GM23338 (cell line): ENCODE results near the gene TMEM201. TPM values are rescaled to one million over a fixed set of nuclear protein-coding genes. Genes with fewer than 3 reads are reported as not detected.
A peak's percentile ranks its signal among the peaks of the same experiment; 100 is the strongest.

ENCODE experiments used
- ATAC-seq: fragments of 200-7000 bp; cut with Tn5 transposase; 3 replicates; pipeline ENCODE4 v1.9.1; 2020
- DNase-seq: peaks from one replicate; pipeline ENCODE4 v3.0.0-alpha.2; 2015; ENCODE audit warnings: low spot score
- H2AFZ ChIP-seq: fragments of 200-600 bp; sonication (generic); 2 replicates; pipeline ENCODE4 v1.8.0; 2016; ENCODE audit warnings: antibody characterized with exemption, mild to moderate bottlenecking, moderate library complexity
- H3F3A ChIP-seq: fragments of 200-600 bp; sonication (generic); replicated peaks from 2 replicates; pipeline ENCODE4 v1.8.0; 2017; ENCODE audit warnings: antibody characterized with exemption, mixed run types, low read depth
- H3K27ac ChIP-seq: fragments of 200-600 bp; sonication (generic); 2 replicates; pipeline ENCODE4 v1.6.1; 2016; ENCODE audit warnings: low read depth
- H3K27me3 ChIP-seq: fragments of 200-600 bp; sonication (generic); 2 replicates; pipeline ENCODE4 v1.8.0; 2016; ENCODE audit warnings: mild to moderate bottlenecking, mixed run types, moderate library complexity; ENCODE audit not compliant: insufficient read depth
- H3K36me3 ChIP-seq: fragments of 200-600 bp; sonication (generic); 2 replicates; pipeline ENCODE4 v1.8.0; 2016; ENCODE audit warnings: mild to moderate bottlenecking; ENCODE audit not compliant: insufficient read depth
- H3K4me1 ChIP-seq: fragments of 200-600 bp; sonication (generic); 2 replicates; pipeline ENCODE4 v1.8.0; 2016; ENCODE audit warnings: mild to moderate bottlenecking, moderate library complexity; ENCODE audit not compliant: insufficient read depth
- H3K4me2 ChIP-seq: fragments of 200-600 bp; sonication (generic); 2 replicates; pipeline ENCODE4 v1.7.1; 2017; ENCODE audit warnings: mixed run types
- H3K4me3 ChIP-seq: fragments of 200-600 bp; sonication (generic); 2 replicates; pipeline ENCODE4 v1.6.1; 2016; ENCODE audit warnings: mixed run types
- H3K79me2 ChIP-seq: fragments of 200-600 bp; sonication (generic); replicated peaks from 2 replicates; pipeline ENCODE4 v1.8.0; 2017; ENCODE audit warnings: mild to moderate bottlenecking; ENCODE audit not compliant: insufficient read depth
- H3K9me2 ChIP-seq: fragments of 200-600 bp; sonication (generic); 2 replicates; pipeline ENCODE4 v1.8.0; 2017; ENCODE audit not compliant: insufficient read depth
- H4K20me1 ChIP-seq: fragments of 200-600 bp; sonication (generic); replicated peaks from 2 replicates; pipeline ENCODE4 v1.8.0; 2017; ENCODE audit warnings: mild to moderate bottlenecking; ENCODE audit not compliant: insufficient read depth
- H3K27ac Mint-ChIP-seq: 2 replicates; pipeline ENCODE4 v1.8.0; 2020; ENCODE audit warnings: inconsistent platforms, mild to moderate bottlenecking, moderate library complexity, mixed read lengths
- H3K27me3 Mint-ChIP-seq: 3 replicates; pipeline ENCODE4 v1.8.0; 2022; ENCODE audit warnings: low read depth, mild to moderate bottlenecking, moderate library complexity, mixed read lengths, inconsistent platforms; ENCODE audit not compliant: insufficient read depth, poor library complexity
- H3K36me3 Mint-ChIP-seq: 3 replicates; pipeline ENCODE4 v1.8.0; 2021; ENCODE audit warnings: low read depth, mild to moderate bottlenecking, inconsistent platforms, moderate library complexity, mixed read lengths
- H3K4me1 Mint-ChIP-seq: 3 replicates; pipeline ENCODE4 v1.8.0; 2020; ENCODE audit warnings: mild to moderate bottlenecking, inconsistent platforms, mixed read lengths
- H3K4me3 Mint-ChIP-seq: 3 replicates; pipeline ENCODE4 v1.8.0; 2021; ENCODE audit warnings: moderate library complexity, mild to moderate bottlenecking, inconsistent platforms, mixed read lengths
- H3K9me3 Mint-ChIP-seq: 3 replicates; pipeline ENCODE4 v1.8.0; 2020; ENCODE audit warnings: moderate library complexity, mild to moderate bottlenecking, inconsistent platforms, mixed read lengths
- CREB1 ChIP-seq: fragments of 250-450 bp; sonication (Bioruptor Pico); IDR thresholded peaks from 2 replicates; pipeline ENCODE4 v1.5.0; 2020; ENCODE audit warnings: low read depth, mild to moderate bottlenecking, moderate library complexity
- EZH2 ChIP-seq: fragments of 200-600 bp; sonication (generic); IDR thresholded peaks from one replicate; pipeline ENCODE4 v1.8.0; 2017; ENCODE audit warnings: antibody characterized with exemption, mild to moderate bottlenecking, low read depth; ENCODE audit not compliant: unreplicated experiment
- EZH2phosphoT487 ChIP-seq: fragments of 200-600 bp; sonication (generic); IDR thresholded peaks from one replicate; pipeline ENCODE4 v1.8.1; 2018; ENCODE audit warnings: antibody characterized with exemption; ENCODE audit not compliant: unreplicated experiment
- JUNB ChIP-seq: IDR thresholded peaks from one replicate; pipeline ENCODE4 v1.6.1; 2016; ENCODE audit warnings: antibody characterized with exemption; ENCODE audit not compliant: unreplicated experiment
- NANOG ChIP-seq: IDR thresholded peaks from 2 replicates; pipeline ENCODE4 v1.6.1; 2016; ENCODE audit warnings: antibody characterized with exemption, borderline replicate concordance
- POLR2AphosphoS5 ChIP-seq: IDR thresholded peaks from 2 replicates; pipeline ENCODE4 v1.6.1; 2016; ENCODE audit warnings: antibody characterized with exemption, low read depth
- STAT1 ChIP-seq: IDR thresholded peaks from one replicate; pipeline ENCODE4 v1.6.1; 2016; ENCODE audit warnings: antibody characterized with exemption; ENCODE audit not compliant: unreplicated experiment
- ZNF114 ChIP-seq: fragments of 250-450 bp; sonication (Bioruptor Pico); IDR thresholded peaks from 2 replicates; pipeline ENCODE4 v1.5.0; 2020; ENCODE audit warnings: mild to moderate bottlenecking, moderate library complexity
- ZNF331 ChIP-seq: fragments of 250-450 bp; sonication (Bioruptor Pico); IDR thresholded peaks from 2 replicates; pipeline ENCODE4 v1.5.0; 2020; ENCODE audit warnings: low read depth, mild to moderate bottlenecking, moderate library complexity
- ZNF462 ChIP-seq: fragments of 250-450 bp; sonication (Bioruptor Pico); IDR thresholded peaks from 2 replicates; pipeline ENCODE4 v1.5.0; 2020; ENCODE audit warnings: mild to moderate bottlenecking, moderate library complexity
- polyA plus RNA-seq: library from polyadenylated mRNA; unstranded; fragments of >200 nt; fragmentation: Nextera tagmentation; extraction: Ambion mirVana; gene quantifications from 2 replicates; pipeline ENCODE4 v1.2.1, GENCODE V29; 2016
- total RNA-seq: library from RNA; depleted of rRNA; stranded (reverse); fragments of >200 nt; shearing (Covaris generic); gene quantifications from 2 replicates; pipeline ENCODE4 v1.2.3, GENCODE V29; 2014
- TF ChIP-seq, protein P1 (sequence below): IDR thresholded peaks from one replicate; pipeline ENCODE4 v1.6.1; 2018; ENCODE audit warnings: antibody characterized with exemption; ENCODE audit not compliant: unreplicated experiment
- TF ChIP-seq, protein P2 (sequence below), 2 experiments: fragments of 200-600 bp in 1 of 2; sonication (generic) in 1 of 2; conservative IDR thresholded peaks; 2 replicates each; pipeline versions ENCODE4 v1.5.1 to v1.6.1; 2016 to 2017; ENCODE audit warnings: antibody characterized with exemption in 2 of 2, low read depth in 2 of 2, mild to moderate bottlenecking in 2 of 2, moderate library complexity in 1 of 2
- TF ChIP-seq, protein P3 (sequence below): IDR thresholded peaks from 2 replicates; pipeline ENCODE4 v1.6.1; 2016; ENCODE audit warnings: antibody characterized with exemption

Gene TMEM201
- total and polyA plus RNA-seq, 2 experiments from 2014 or later = 11.6 to 27.2 TPM

GRCh38 chr1:9653491-9654050 is 64.9 kb downstream of the TMEM201 start:
- TF ChIP-seq STAT1 (no peak), EZH2phosphoT487 (no peak), EZH2 (no peak), ZNF462 (CRISPR knock-in tag) (no peak), ZNF114 (CRISPR knock-in tag) (no peak), CREB1 (CRISPR knock-in tag) (no peak), NANOG (no peak), JUNB (no peak), ZNF331 (CRISPR knock-in tag) (no peak), POLR2AphosphoS5 (no peak)
- TF ChIP-seq, protein P1, sequence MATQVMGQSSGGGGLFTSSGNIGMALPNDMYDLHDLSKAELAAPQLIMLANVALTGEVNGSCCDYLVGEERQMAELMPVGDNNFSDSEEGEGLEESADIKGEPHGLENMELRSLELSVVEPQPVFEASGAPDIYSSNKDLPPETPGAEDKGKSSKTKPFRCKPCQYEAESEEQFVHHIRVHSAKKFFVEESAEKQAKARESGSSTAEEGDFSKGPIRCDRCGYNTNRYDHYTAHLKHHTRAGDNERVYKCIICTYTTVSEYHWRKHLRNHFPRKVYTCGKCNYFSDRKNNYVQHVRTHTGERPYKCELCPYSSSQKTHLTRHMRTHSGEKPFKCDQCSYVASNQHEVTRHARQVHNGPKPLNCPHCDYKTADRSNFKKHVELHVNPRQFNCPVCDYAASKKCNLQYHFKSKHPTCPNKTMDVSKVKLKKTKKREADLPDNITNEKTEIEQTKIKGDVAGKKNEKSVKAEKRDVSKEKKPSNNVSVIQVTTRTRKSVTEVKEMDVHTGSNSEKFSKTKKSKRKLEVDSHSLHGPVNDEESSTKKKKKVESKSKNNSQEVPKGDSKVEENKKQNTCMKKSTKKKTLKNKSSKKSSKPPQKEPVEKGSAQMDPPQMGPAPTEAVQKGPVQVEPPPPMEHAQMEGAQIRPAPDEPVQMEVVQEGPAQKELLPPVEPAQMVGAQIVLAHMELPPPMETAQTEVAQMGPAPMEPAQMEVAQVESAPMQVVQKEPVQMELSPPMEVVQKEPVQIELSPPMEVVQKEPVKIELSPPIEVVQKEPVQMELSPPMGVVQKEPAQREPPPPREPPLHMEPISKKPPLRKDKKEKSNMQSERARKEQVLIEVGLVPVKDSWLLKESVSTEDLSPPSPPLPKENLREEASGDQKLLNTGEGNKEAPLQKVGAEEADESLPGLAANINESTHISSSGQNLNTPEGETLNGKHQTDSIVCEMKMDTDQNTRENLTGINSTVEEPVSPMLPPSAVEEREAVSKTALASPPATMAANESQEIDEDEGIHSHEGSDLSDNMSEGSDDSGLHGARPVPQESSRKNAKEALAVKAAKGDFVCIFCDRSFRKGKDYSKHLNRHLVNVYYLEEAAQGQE = no peak
- TF ChIP-seq, protein P2, sequence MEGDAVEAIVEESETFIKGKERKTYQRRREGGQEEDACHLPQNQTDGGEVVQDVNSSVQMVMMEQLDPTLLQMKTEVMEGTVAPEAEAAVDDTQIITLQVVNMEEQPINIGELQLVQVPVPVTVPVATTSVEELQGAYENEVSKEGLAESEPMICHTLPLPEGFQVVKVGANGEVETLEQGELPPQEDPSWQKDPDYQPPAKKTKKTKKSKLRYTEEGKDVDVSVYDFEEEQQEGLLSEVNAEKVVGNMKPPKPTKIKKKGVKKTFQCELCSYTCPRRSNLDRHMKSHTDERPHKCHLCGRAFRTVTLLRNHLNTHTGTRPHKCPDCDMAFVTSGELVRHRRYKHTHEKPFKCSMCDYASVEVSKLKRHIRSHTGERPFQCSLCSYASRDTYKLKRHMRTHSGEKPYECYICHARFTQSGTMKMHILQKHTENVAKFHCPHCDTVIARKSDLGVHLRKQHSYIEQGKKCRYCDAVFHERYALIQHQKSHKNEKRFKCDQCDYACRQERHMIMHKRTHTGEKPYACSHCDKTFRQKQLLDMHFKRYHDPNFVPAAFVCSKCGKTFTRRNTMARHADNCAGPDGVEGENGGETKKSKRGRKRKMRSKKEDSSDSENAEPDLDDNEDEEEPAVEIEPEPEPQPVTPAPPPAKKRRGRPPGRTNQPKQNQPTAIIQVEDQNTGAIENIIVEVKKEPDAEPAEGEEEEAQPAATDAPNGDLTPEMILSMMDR (conservative IDR thresholded peaks at IDR 0.05; ENCODE audit: low read depth in 2 of 2) = no peak
- TF ChIP-seq, protein P3, sequence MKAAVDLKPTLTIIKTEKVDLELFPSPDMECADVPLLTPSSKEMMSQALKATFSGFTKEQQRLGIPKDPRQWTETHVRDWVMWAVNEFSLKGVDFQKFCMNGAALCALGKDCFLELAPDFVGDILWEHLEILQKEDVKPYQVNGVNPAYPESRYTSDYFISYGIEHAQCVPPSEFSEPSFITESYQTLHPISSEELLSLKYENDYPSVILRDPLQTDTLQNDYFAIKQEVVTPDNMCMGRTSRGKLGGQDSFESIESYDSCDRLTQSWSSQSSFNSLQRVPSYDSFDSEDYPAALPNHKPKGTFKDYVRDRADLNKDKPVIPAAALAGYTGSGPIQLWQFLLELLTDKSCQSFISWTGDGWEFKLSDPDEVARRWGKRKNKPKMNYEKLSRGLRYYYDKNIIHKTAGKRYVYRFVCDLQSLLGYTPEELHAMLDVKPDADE = no peak
- peaks cover 44% of the 10 kb centered on the region for H3K27me3 ChIP-seq
- H3K9me2 ChIP-seq = no peaks in the 10 kb centered on the region
- H3K4me3 ChIP-seq = peak overlapping the region; percentile 79; the same call in 1 of the 2 replicates
- ATAC-seq (no peak), DNase-seq (no peak)
- peaks cover 2% of the 10 kb centered on the region; the same call in 1 of the 3 replicates for H3K9me3 Mint-ChIP-seq
- H3K4me1 Mint-ChIP-seq = peaks cover 25% of the 10 kb centered on the region
- H3K4me3 Mint-ChIP-seq = peak overlapping the region; percentile 75; the same call in 2 of the 3 replicates
- peaks cover 7% of the 10 kb centered on the region for H3K4me1 ChIP-seq
- H3K27ac Mint-ChIP-seq = no peak overlapping the region
- H4K20me1 ChIP-seq = no peaks in the 10 kb centered on the region
- no peaks in the 10 kb centered on the region for H3K36me3 ChIP-seq
- H3K27me3 Mint-ChIP-seq = peaks cover 44% of the 10 kb centered on the region
- no peaks in the 10 kb centered on the region for H3K36me3 Mint-ChIP-seq
- peaks cover 11% of the 10 kb centered on the region for H3F3A ChIP-seq
- H2AFZ ChIP-seq = no peak overlapping the region
- H3K4me2 ChIP-seq = no peak overlapping the region
- no peaks in the 10 kb centered on the region for H3K79me2 ChIP-seq
- no peak overlapping the region for H3K27ac ChIP-seq
